Activated CD4-positive, alpha-beta T cell treated with anti-CD3 and anti-CD28 coated beads, Interleukin-2, amount 50 U/mL, for 1 hour (primary cell): Measurements from ENCODE around the gene CHST12.
"Not testable (repeated sequence)": the region's sequence is repeated elsewhere in the genome, so short reads cannot be mapped to it uniquely, and the experiment has no call there.

Experiments
- DNase-seq: peaks from one replicate; pipeline ENCODE4 v3.0.0-alpha.2; 2020

CHST12 gene

DNA sequence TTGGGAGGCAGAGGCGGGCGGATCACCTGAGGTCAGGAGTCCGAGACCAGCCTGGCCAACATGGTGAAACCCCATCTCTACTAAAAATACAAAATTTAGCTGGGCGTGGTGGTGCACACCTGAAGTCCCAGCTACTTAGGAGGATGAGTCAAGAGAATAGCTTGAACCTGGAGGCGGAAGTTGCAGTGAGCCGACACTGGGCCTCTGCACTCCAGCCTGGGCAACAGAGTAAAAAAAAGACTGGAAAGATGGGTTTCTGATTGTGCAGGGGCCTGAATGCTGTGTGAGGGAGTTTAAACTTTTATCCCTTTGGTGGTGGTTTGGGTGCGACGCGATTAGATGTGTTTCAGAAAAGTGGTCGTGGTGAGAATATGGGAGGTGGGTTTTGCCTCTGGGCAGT is 1.8 kb downstream of the CHST12 start:
- DNase-seq = no peak

DNA sequence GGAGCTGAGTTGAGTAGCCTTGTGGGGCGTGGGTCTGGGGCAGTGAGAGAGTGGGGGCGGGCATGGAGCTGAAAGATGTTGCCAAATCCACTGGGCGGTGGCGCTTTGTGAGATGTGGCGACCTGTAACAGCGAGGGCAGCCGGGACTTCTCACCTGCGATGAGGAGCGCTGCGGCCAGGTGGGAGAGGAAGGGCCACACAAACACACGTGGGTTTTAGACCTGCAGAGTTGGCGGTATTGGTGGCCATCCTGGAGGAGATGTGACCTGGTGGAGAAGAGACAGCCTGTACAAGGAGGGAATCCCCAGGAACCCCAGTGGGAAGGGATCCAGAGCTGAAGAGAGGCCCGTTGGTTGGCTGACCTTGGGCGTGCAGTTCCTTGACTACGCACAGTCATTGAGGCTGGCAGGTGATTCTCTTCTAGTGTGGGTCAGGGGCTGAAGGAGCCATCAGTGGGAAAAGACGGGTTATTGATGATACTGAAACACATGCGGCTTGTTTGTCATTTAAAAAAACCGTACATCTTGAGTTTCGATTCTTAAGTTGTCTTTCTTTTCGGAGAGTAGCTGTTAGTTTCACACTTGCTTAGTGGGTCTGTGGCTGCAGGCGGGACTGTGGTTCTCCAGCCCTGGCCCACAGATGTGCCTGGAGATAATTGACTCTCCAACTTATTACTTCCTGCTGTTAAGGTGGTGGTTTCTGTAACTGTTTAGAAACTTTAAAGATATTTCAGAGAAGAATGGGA is 2.4 kb downstream of the CHST12 start:
- peak; percentile 31 for DNase-seq

DNA sequence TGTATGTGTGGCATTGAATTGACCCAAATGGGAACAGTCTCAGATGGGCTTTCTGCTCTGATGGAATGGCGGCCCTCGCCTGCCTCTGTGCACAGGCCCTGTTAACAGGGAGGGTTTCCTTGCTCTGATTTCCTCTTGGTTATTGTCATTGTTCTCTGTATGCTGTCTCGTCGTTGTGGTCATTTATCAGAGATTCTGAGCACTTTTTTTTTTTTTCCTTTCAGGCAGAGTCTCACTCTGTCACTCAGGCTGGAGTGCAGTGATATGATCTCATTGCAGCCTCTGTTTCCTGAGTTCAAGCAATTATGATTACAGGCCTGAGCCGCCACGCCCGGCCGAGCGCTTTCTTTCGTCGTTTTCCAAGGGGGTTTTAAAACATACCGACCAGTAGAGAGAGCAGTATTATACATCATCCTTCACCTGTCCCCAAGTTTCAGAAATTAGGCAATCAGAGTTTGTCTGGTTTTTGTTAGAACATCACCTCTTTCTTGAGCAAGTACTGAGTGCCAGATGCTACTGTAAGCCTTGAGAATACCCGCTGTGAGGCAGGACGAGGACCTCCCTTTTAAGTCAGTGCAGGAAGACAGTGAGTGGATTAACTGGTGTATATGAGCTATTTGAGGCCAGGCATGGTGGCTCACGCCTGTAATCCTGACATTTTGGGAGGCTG is 6.5 kb downstream of the CHST12 start:
- no peak for DNase-seq

DNA sequence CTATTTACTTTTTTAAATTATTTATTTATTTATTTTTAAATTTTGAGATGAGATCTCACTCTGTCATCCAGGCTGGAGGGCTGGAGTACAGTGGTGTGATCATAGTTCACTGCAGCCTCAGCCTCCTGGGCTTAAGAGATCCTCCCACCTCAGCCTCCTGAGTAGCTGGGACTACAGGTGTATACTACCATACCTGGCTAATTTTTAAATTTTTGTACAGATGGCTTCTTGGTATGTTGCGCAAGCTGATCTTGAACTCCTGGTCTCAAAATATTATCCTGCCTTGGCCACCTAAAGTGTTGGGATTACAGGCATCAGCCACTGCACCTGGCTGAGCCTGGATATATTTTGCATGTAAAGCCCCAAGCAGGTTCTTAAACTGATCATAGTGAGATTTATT is 7.6 kb downstream of the CHST12 start:
- no peak for DNase-seq

DNA sequence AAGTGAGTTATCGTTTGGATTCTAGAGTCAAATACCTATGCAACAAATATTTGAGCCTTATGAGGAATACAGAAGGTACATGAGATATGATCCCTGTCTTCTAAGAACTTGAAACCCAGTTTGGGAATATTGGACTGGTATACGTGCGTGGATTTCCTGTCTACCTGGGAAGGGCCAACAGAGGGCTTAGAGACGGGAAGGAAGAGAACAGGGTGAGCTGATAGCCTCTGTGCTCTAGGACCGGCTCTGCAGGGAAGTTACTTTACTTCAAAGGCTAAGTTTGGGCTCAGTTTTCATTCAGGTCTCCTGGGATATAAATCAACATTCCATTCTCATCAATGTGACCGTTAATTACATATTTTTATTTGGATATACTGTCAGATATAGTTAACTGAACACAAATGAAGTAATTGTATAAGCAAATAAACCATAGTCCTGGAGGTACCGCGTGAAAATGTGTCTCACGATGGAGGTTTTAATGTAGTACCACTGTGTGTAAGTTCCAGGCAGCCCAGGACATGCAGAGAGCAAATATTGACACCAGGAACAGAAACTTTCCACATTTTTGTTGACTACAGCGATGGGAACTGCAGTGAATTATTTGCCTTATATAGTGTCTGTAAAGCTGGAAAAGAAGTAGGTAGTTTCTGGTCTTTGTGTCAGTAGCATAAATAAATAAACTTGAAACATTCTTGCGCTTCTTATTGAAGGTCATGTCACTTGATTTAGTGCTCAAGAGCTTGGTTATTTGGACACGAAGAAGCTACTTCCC is 8.6 kb downstream of the CHST12 start:
- DNase-seq = no peak

DNA sequence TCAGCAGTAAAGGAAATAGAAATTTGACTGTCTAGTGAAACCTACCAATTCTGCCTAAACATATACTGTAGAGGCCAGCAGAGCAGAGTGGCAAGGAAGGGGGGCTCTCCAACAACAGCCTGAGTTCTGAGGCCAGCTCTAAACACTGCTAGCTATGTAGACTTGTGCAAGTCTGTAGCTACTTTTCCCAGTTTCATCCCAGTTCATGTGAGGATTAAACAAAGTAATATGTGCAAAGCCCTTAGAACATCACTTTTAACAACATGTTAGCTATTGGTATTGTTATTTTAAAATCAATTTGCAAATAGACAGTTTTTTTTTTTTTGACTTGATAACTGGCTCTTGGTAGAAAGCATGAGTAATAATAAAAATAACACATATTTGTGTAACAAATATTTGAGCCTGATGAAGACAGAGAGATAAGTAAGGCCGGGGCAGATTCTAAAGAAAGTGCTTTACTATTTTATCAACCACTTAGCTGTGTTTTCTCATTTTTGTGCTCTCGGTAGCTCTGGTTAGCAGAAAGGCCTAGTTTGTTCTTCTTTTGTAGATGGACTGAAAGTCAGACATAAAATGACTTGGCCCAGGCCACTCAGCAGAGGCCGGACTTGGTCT is 9.3 kb downstream of the CHST12 start:
- DNase-seq = no peak

DNA sequence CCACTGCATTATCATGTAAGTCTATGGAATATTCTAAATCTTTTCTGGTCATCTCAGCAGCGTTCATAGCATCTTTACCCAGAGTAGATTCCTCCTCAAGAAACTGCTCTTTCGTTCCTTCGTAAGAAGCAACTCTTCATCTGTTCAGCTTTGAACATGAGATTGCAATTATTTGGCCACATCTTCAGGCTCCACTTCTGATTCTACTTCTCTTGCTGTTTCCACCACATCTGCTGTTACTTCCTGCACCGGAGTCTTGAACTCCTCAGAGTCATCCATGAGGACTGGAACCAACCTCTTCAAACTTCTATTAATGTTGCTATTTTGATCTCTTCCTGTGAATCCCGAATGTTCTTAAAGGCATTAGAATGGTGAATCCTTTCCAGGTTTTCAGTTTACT is 12.7 kb downstream of the CHST12 start:
- no peak for DNase-seq

DNA sequence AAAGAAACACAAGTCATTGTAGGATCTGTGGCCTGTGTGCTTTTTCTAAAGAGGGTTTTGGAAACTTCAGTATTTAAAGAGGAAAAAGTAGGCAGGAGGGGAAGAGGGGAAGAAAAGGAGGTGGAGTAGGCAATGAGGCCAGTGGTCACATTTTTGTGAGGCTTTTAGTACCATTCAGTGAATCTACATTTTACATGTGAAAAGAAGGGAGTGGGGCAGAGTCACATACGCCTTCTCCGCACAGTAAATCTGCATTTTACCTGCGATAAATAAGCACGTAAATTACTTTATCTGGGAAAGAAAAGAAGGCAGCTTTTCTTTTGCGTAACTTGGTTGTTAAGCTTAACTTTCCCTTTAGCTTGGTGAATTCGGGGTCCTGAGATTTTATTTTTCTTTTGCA is 13.2 kb downstream of the CHST12 start:
- DNase-seq = no peak

DNA sequence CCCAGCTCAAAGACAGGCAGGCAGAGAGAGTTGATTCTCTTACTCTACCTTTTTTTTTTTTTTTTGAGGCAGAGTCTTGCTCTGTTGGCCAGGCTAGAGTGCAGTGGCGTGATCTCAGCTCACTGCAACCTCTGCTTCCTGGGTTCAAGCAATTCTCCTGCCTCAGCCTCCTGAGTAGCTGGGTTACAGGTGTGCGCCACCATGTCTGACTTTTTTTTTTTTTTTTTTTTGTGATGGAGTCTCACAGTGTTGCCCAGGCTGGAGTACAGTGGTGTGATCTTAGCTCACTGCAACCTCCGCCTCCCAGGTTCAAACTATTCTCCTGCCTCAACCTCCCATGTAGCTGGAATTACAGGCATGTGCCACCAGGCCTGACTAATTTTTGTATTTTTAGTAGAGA is 13.8 kb downstream of the CHST12 start:
- not testable (repeated sequence) for DNase-seq

DNA sequence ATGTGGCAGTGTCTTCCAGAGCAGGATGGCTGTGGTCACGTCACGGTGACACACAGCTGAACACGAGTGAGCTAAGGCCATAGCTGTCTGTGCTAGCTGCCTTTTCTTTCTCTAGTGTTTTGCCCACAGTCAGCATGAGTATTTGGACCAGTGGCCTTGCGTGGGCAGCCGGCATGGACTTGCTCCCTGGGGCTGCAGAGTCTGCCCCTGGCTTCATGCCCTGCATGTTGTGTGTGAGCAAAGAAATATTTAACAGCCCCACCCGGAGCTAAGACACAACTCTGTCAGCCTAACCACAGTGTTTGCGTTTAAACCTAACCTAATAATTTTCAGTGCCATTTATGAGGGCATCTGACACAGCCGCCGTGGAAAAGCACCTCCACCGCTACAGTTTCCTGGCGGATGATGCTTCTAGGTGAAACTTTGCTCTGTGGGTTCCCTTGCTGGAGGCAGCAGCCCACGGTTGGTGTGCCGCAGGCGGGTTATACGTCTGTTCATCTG is 14.6 kb downstream of the CHST12 start:
- DNase-seq = peak; percentile 25

DNA sequence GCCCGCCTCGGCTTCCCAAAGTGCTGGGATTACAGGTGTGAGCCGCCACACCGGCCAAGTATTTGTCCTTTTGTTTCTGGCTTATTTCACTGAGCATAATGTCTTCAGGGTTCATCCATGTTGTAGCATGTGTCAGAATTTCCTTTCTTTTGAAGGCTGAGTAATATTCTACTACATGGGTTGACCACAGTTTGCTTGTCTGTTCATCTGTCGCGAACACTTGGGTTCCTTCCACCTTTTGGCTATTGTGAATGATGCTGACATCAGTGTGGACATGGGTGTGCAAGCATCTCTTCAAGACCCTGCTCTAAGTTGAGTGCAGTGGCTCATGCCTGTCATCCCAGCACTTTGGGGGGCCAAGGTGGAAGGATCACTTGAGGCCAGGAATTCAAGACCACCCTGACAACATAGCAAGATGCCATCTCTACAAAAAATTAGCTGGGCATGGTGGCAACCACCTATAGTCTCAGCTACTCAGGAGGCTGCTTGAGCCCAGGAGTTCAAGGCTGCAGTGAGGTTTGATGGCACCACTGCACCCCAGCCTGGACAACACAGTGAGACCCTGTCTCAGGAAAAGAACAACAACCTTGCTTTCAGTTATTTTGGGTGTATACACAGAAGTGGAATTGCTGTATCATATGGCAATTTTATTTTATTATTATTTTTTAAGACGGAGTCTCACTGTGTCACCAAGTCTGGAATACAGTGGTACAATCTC is 17.0 kb downstream of the CHST12 start:
- no peak for DNase-seq

DNA sequence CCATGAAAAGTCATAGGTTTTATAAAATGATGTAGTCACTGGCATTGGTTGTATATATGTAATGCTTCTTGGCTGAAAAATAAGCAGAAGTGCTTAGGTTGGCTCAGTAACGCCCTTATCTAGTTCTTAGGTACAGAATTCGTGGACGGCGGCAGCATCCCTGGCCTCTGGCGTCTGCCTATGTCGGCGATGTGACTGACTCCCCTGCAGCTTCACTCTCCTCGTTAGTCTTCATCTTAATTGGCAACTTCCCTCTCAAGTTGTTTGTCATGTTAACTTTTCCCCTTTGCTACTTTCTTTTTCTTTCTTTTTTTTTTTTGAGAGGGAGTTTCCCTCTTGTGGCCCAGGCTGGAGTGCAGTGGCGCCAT is 18.5 kb downstream of the CHST12 start:
- no peak for DNase-seq

DNA sequence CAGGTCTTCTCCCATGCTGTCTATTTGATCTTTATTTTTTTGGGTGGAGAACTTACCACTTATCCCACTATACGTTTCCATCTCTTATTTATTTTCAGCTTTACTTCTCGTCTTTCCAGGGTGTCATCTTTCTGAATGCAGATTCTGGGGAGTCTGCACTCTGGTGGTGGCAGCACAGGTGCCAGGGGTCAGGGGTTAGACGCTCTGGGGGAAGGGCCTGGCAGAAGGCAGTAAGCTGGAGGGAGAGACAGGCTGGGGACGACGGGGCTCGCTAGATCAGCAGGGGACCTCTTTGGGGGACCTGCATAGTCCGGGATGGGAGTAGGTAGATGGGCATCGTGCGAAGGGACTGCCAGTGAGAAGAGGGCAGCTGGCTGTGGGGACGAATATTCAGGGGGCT is 22.3 kb downstream of the CHST12 start:
- DNase-seq = no peak

DNA sequence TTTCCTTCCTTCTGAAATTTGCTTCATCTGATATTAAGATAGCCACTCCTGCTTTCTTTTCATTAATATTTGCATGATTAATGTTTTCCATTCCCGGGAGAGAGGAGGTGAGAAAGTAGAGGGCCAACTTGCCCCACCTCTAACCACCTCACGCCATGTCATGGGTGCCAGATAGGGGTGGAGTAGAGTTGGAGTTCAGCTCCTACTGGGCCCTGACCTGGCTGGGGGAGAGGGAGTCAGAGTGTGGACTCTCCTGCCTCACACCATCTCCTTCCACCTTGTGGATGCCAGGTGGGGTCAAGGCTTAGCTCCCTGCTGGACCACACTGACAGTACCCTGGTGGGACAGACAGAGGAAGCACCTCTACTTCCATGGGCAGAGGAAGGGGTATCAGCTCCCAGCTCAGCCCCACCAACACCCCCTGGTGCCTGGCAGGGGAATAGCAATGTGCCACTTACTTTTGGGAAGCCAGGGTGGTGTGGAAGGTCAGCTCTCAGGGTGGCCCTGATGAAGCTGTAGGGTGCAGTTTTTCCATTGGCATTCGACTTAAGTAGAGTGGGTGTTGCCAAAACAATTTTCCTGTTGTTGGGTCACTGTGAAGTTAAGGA is 28.0 kb downstream of the CHST12 start:
- peak; percentile 29 for DNase-seq

DNA sequence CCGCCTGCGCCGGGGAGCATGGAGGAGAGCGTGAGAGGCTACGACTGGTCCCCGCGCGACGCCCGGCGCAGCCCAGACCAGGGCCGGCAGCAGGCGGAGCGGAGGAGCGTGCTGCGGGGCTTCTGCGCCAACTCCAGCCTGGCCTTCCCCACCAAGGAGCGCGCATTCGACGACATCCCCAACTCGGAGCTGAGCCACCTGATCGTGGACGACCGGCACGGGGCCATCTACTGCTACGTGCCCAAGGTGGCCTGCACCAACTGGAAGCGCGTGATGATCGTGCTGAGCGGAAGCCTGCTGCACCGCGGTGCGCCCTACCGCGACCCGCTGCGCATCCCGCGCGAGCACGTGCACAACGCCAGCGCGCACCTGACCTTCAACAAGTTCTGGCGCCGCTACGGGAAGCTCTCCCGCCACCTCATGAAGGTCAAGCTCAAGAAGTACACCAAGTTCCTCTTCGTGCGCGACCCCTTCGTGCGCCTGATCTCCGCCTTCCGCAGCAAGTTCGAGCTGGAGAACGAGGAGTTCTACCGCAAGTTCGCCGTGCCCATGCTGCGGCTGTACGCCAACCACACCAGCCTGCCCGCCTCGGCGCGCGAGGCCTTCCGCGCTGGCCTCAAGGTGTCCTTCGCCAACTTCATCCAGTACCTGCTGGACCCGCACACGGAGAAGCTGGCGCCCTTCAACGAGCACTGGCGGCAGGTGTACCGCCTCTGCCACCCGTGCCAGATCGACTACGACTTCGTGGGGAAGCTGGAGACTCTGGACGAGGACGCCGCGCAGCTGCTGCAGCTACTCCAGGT is 29.7 kb downstream of the CHST12 start:
- DNase-seq = no peak

DNA sequence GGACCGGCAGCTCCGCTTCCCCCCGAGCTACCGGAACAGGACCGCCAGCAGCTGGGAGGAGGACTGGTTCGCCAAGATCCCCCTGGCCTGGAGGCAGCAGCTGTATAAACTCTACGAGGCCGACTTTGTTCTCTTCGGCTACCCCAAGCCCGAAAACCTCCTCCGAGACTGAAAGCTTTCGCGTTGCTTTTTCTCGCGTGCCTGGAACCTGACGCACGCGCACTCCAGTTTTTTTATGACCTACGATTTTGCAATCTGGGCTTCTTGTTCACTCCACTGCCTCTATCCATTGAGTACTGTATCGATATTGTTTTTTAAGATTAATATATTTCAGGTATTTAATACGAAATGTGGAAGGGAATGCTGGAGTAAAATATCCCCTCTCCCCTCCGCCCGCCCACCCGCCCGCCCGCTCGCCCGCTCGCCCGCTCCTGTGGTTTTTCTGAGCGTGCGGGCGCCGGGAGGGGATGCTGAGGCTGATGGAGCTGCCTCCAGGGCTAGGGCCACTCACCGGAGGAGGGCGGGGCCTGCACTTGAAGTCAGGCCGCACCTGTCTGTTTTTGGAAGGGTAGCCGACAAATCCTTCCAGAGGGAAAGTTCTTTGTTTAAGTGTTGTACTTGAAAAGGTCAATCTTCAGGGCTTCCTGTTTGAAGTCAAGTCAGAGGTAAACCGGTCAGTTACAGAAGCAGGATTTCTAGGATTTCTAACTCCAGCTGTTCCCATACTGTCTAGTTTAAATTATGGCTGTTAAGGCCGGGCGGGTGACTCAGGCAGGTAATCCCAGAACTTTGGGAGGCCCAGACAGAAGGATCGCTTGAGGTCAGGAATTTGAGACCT is 30.5 kb downstream of the CHST12 start:
- no peak for DNase-seq

DNA sequence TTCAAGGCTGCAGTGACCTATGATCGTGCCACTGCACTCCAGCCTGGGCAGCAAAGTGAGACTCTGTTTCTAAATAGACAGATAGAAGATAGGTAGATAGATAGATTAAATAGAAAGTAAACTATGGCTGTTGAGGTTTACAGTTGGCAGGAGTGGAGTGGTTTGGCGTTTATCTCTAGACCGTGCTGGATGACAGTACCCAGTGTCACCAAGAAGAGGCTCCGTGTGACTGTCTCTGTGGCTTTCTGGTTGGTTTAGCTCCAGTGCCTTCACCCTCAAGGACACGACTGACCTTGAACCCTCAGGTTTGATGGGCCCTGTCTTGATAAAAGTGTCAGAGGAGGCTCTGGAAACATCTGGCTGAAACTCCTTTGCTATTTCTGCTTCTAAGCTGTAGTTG is 31.7 kb downstream of the CHST12 start:
- no peak for DNase-seq

DNA sequence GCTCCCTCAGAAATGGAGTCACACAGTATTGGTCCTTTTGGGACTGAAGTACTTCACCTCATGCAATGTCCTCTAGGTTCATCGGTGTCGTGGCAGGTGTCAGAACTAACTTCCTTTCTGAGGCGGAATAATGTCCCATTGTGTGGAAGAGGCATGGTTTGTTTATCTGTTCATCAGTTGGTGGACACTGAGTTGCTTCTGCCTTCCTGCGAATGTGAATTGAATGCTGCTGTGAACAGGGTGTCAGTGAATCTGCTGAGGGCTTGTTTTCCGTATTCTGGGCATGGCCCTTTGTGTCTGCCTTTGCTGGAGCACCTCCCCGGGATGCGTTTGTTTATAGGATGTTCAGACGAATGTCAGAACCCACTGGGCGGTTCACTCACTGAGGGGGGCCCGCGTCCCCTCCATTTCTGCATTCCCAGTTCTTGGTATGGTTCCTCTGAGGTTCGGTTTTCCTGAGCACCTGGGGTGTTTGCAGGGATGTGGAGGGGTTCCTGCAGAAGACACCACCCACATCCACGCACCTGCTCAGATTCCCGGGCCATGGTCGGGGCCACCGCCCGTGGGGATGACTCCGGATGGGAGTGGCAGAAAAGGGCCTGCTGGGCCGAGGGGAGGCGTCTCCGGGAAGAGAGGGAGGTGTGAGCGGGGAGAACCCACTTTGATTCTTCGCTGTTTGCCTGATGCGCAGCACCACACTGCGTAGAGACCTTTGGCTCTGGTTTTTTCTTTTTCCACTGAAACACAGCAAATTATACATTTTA is 33.1 kb downstream of the CHST12 start:
- no peak for DNase-seq

DNA sequence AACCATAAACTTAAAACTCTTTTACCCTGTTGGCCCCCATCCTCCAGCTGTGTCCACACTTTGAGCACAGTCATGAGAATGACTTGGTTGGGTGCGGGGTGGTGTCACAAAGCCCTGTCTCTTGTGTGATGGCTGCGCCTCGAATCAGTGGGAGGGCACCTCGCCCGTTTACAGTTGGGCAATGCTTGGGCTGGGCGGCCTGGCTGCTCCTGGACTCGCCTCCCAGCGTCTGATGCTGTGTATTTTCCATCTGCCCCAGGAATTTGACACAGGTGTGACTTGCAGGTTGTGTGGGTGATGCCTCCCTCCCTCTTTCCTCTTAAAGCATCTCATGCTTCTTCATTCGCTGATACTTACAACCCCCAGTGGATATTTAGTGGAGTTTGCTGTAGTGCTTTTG is 33.7 kb downstream of the CHST12 start:
- no peak for DNase-seq
